ENCODE measurements around the gene ZFR2.
"Not testable (repeated sequence)": the region's sequence is repeated elsewhere in the genome, so short reads cannot be mapped to it uniquely, and the experiment has no call there.

Gene ZFR2

GRCh38 chr19:3868770-3869456 lies at the start of gene ZFR2:
Gene ZFR2 (minus strand): TSS chr19:3869038. CDS start chr19:3869017, 21 bp downstream.
- TF ChIP-seq ZNF274 (IDR thresholded peaks at IDR 0.05; ENCODE audit: low read depth, low read length) = no peak
- no peak within 1 kb of the TSS for H3K4me3 ChIP-seq (ENCODE audit: low read length)

GRCh38 chr19:3916033-3916432 lies 47.2 kb upstream of the ZFR2 start:
- no peak for TF ChIP-seq ZNF274 (IDR thresholded peaks at IDR 0.05; ENCODE audit: low read depth, low read length)
- H3K4me3 ChIP-seq (ENCODE audit: low read length) = no peak overlapping the region

- H3K4me3 ChIP-seq (ENCODE audit: low read length) = no peak overlapping the region
- TF ChIP-seq ZNF274 (IDR thresholded peaks at IDR 0.05; ENCODE audit: low read depth, low read length) = no peak
Measured at GRCh38 chr19:3914199-3914598, 45.4 kb upstream of the ZFR2 start.

GRCh38 chr19:3910105-3910504 lies 41.3 kb upstream of the ZFR2 start:
- no peak for TF ChIP-seq ZNF274 (IDR thresholded peaks at IDR 0.05; ENCODE audit: low read depth, low read length)
- no peak overlapping the region for H3K4me3 ChIP-seq (ENCODE audit: low read length)

DNA sequence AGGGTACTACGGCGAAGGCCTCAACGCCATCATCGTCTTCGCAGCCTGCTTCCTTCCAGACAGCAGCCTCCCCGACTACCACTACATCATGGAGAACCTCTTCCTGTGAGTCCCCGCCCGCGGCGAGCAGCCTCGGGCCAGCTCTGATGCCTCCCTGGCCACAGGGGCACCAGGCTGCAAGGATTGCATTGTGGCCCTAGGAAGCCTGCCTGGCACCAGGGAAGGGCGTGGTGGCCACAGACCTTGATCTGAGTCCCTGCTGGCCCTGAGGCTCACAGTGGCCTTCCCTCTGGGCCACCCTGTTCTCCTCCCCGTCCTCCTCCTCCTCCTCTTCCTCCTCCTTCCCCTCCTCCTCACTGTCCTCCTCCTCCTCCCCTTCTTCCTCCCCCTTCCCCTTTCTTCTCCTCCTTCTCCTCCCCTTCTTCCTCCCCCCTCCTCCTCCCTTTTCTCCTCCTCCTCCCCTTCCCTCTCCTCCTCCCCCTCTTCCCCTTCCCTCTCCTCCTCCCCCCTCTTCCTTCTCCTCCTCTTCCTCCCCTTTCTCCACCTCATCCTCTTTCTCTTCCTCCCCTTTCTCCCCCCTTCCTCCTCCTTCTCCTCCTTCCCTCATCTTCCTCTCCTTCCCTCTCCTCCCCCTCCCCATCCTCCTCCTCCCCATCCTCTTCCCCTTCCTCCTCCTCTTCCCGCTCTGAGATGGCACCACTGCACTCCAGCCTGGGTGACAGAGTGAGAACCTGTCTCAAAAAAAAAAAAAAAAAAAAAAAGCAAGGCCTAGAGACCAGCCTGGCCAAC lies 39.6 kb upstream of the ZFR2 start:
- no peak for TF ChIP-seq ZNF274 (IDR thresholded peaks at IDR 0.05; ENCODE audit: low read depth, low read length)
- H3K4me3 ChIP-seq (ENCODE audit: low read length) = no peak overlapping the region

- no peak for TF ChIP-seq ZNF274 (IDR thresholded peaks at IDR 0.05; ENCODE audit: low read depth, low read length)
- no peak overlapping the region for H3K4me3 ChIP-seq (ENCODE audit: low read length)
Measured at GRCh38 chr19:3907626-3908265, 38.9 kb upstream of the ZFR2 start.

- TF ChIP-seq ZNF274 (IDR thresholded peaks at IDR 0.05; ENCODE audit: low read depth, low read length) = no peak
- H3K4me3 ChIP-seq (ENCODE audit: low read length) = no peak overlapping the region
Measured at GRCh38 chr19:3904233-3904632, 35.4 kb upstream of the ZFR2 start.

- H3K4me3 ChIP-seq (ENCODE audit: low read length) = no peak overlapping the region
- TF ChIP-seq ZNF274 (IDR thresholded peaks at IDR 0.05; ENCODE audit: low read depth, low read length) = no peak
Measured at GRCh38 chr19:3902317-3902973, 33.6 kb upstream of the ZFR2 start.

- no peak overlapping the region for H3K4me3 ChIP-seq (ENCODE audit: low read length)
- no peak for TF ChIP-seq ZNF274 (IDR thresholded peaks at IDR 0.05; ENCODE audit: low read depth, low read length)
Measured at GRCh38 chr19:3899531-3900294, 30.9 kb upstream of the ZFR2 start.

DNA sequence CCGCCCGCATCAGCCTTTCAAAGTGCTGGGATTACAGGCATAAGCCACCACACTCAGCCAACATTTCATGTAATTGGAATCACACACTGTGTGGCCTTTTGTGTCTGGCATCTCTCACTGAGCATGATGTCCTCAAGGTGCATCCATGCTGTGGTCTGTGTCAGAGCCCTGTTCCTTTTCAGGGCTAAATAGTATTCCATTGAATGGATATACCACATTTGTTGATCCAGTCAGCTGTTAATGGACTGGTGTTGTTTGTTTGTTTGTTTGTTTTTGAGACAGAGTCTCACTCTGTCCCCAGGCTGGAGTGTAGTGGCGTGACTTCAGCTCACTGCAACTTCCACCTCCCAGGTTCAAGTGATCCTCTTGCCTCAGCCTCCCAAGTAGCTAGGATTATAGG lies 29.6 kb upstream of the ZFR2 start:
- no peak for TF ChIP-seq ZNF274 (IDR thresholded peaks at IDR 0.05; ENCODE audit: low read depth, low read length)
- H3K4me3 ChIP-seq (ENCODE audit: low read length) = no peak overlapping the region

- no peak for TF ChIP-seq ZNF274 (IDR thresholded peaks at IDR 0.05; ENCODE audit: low read depth, low read length)
- H3K4me3 ChIP-seq (ENCODE audit: low read length) = no peak overlapping the region
Measured at GRCh38 chr19:3897936-3898335, 29.1 kb upstream of the ZFR2 start.

DNA sequence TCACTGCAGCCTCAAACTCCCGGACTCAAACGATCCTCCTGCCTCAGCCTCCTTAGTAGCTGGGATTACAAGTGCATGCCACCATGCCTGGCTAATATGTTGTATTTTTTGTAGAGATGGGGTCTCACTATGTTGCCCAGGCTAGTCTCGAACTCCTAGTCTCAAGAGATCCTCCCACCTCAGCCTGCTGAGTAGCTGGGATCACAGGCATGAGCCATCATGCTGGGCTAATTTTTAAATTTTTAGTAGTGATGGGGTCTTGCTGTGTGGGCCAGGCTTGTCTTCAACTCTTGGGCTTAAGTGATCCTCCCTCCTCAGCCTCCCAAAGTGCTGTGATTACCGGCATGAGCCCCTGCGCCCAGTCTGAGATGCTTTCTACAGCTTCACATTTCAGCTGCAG lies 26.9 kb upstream of the ZFR2 start:
- H3K4me3 ChIP-seq (ENCODE audit: low read length) = no peak overlapping the region
- TF ChIP-seq ZNF274 (IDR thresholded peaks at IDR 0.05; ENCODE audit: low read depth, low read length) = no peak

DNA sequence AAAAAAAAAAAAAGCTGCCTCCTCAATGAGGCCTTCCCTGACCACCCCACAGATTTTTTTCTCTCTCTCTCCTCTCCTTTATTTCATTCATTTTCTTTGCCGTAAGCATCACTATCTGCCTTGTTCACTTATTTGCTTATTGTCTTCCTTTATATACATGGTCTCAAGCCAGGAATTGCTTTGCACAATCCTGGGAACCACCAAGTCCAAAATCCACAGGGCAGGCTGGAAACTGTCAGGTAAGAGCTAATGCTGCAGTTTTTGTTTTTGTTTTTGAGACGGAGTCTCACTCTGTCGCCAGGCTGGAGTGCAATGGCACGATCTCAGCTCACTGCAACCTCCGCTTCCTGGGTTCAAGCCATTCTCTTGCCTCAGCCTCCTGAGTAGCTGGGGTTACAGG lies 26.1 kb upstream of the ZFR2 start:
- H3K4me3 ChIP-seq (ENCODE audit: low read length) = not testable (repeated sequence)

All from GM08714 (cell line).